Body of pancreas (tissue), 4 donors: Measurements from ENCODE around the gene OMA1. TPM values are rescaled to one million over a fixed set of nuclear protein-coding genes. Genes with fewer than 3 reads are reported as not detected.

ENCODE experiments used
- ATAC-seq: fragments of 150-250 bp; one replicate; pipeline ENCODE4 v1.9.1; 2016
- DNase-seq, 4 donors: peaks; one replicate each; pipeline ENCODE4 v3.0.0-alpha.2; 2019
- H3K27ac ChIP-seq, 4 donors: fragments of 200-600 bp; sonication (generic); 1 replicate in 3 of 4; 2 replicates in 1 of 4; pipeline versions ENCODE4 v1.5.1 to v1.6.1; 2016 to 2019; ENCODE audit warnings: mild to moderate bottlenecking in 1 of 4, mixed read lengths in 1 of 4, moderate library complexity in 1 of 4
- H3K27me3 ChIP-seq, 2 donors: fragments of 200-600 bp; sonication (generic); one replicate each; pipeline ENCODE4 v1.6.0; 2016; ENCODE audit warnings: mild to moderate bottlenecking in 1 of 2
- H3K36me3 ChIP-seq, 2 donors: fragments of 200-600 bp; sonication (generic); replicated peaks in 1 of 2; 2 replicates each; pipeline ENCODE4 v1.5.1; 2016; ENCODE audit warnings: low read depth in 2 of 2; ENCODE audit not compliant: insufficient read depth in 1 of 2
- H3K4me1 ChIP-seq: fragments of 200-600 bp; sonication (generic); one replicate; pipeline ENCODE4 v1.6.0; 2016
- H3K4me3 ChIP-seq, 2 donors: fragments of 200-600 bp; sonication (generic); 1 replicate in 1 of 2; 2 replicates in 1 of 2; pipeline ENCODE4 v1.5.1; 2016 to 2019
- H3K9me3 ChIP-seq, 3 donors: fragments of 200-600 bp; sonication (generic); 1 replicate in 2 of 3; 2 replicates in 1 of 3; pipeline ENCODE4 v1.5.1; 2016
- CTCF ChIP-seq, 7 experiments: fragments of 450-650 bp in 4 of 7; fragments of 200-600 bp in 3 of 7; sonication (generic) in 3 of 7; IDR thresholded peaks; one replicate each; pipeline ENCODE4 v1.5.1; 2016 to 2019; ENCODE audit warnings: antibody characterized with exemption in 7 of 7
- POLR2A ChIP-seq, 3 donors: fragments of 450-650 bp; IDR thresholded peaks; one replicate each; pipeline ENCODE4 v1.6.1; 2016; ENCODE audit warnings: antibody characterized with exemption in 3 of 3, mild to moderate bottlenecking in 2 of 3
- WGBS, 2 donors: methylation state at CpG; one replicate each; pipeline ENCODE4 v1.1.5; 2017; 5-methylcytosine and 5-hydroxymethylcytosine counted together
- intact Hi-C: fragments of 100-400 bp; cut with DNase I; formaldehyde crosslinking; loops from one replicate; pipeline ENCODE4 v1.15.1; 2023
- total RNA-seq, 2 donors: library from RNA; depleted of rRNA; stranded (reverse); fragments of >200 nt; gene quantifications; one replicate each; pipeline ENCODE4 v1.1.0, GENCODE V29; 2016

Gene OMA1
- total RNA-seq = 10 to 100 TPM; 16.5 to 18.7 TPM

GRCh38 chr1:58546520-58547308 lies at the start of gene OMA1:
OMA1 (minus strand) TSS chr1:58546726; CDS start chr1:58539294, 7,432 bp downstream.
- no peaks in the 10 kb centered on the region for H3K36me3 ChIP-seq
- no peaks in the 10 kb centered on the region for H3K27me3 ChIP-seq
- peak within 1 kb of the TSS; percentile 98 to 100 (median 100) for H3K27ac ChIP-seq
- intact Hi-C loops = no loop called here
- ATAC-seq = peak; percentile 98
- peak; percentile 94 to 99 (median 99) for TF ChIP-seq CTCF (IDR thresholded peaks at IDR 0.05)
- TF ChIP-seq POLR2A (IDR thresholded peaks at IDR 0.05) = peak; percentile 94 to 98 (median 98)
- H3K9me3 ChIP-seq = no peaks in the 10 kb centered on the region
- 1 to 3% methylated on average over 23 to 41 of the region's 46 CpGs for WGBS, 2 donors
- peak within 1 kb of the TSS; percentile 47 to 87 for H3K4me3 ChIP-seq
- H3K4me1 ChIP-seq = peaks cover 31% of the 10 kb centered on the region
- peak; percentile 98 to 99 (median 98) for DNase-seq

GRCh38 chr1:58594546-58594945 lies 48.0 kb upstream of the OMA1 start:
- Histone ChIP-seq H3K4me3 (no peak overlapping the region), H3K4me1 (peaks cover 24% of the 10 kb centered on the region), H3K27me3 (no peaks in the 10 kb centered on the region), H3K9me3 (no peaks in the 10 kb centered on the region), H3K36me3 (no peaks in the 10 kb centered on the region), H3K27ac (no peak overlapping the region)
- no peak for ATAC-seq
- TF ChIP-seq POLR2A (IDR thresholded peaks at IDR 0.05) = no peak
- WGBS, 2 donors = 70 to 73% methylated on average over 1 of the region's 1 CpG
- no peak for DNase-seq
- intact Hi-C loops = no loop called here

GRCh38 chr1:58592522-58593134 lies 46.1 kb upstream of the OMA1 start:
- Histone ChIP-seq H3K4me1 (peaks cover 24% of the 10 kb centered on the region), H3K36me3 (no peaks in the 10 kb centered on the region), H3K4me3 (no peak overlapping the region), H3K9me3 (no peaks in the 10 kb centered on the region), H3K27me3 (no peaks in the 10 kb centered on the region), H3K27ac (peak overlapping the region; percentile 56 to 86 (median 82))
- intact Hi-C loops = no loop called here
- TF ChIP-seq CTCF (IDR thresholded peaks at IDR 0.05) (no peak), POLR2A (IDR thresholded peaks at IDR 0.05) (peak in 1 of 3 donors; percentile 24)
- WGBS, 2 donors = 30 to 33% methylated on average over 5 of the region's 5 CpGs
- ATAC-seq (peak; percentile 100), DNase-seq (peak; percentile 93 to 96 (median 94))

GRCh38 chr1:58591806-58592205 lies 45.3 kb upstream of the OMA1 start:
- intact Hi-C loops = no loop called here

More at GRCh38 chr1:58591806-58592205, 45.3 kb upstream of the OMA1 start:
- H3K9me3 ChIP-seq = no peaks in the 10 kb centered on the region
- no peak for ATAC-seq
- no peak for TF ChIP-seq CTCF (IDR thresholded peaks at IDR 0.05)
- TF ChIP-seq POLR2A (IDR thresholded peaks at IDR 0.05) = no peak
- no peaks in the 10 kb centered on the region for H3K36me3 ChIP-seq
- WGBS, 2 donors = 95 to 100% methylated on average over 1 of the region's 1 CpG
- no peak for DNase-seq
- H3K4me3 ChIP-seq = no peak overlapping the region
- H3K4me1 ChIP-seq = peaks cover 24% of the 10 kb centered on the region
- H3K27me3 ChIP-seq = no peaks in the 10 kb centered on the region
- H3K27ac ChIP-seq = peak overlapping the region; percentile 56 to 86 (median 82)
